HEK293 (cell line): ENCODE data around the gene KIAA1328.

Source experiments
- CTCF ChIP-seq: fragments of 450-650 bp; formaldehyde crosslinking; IDR thresholded peaks from 2 replicates; pipeline ENCODE4 v1.5.1; 2016; ENCODE audit warnings: missing biosample characterization, missing genetic modification characterization
- KLF7 ChIP-seq: fragments of 450-650 bp; formaldehyde crosslinking; IDR thresholded peaks from 2 replicates; pipeline ENCODE4 v1.5.1; 2016; ENCODE audit warnings: missing biosample characterization, missing genetic modification characterization, borderline replicate concordance
- TCF7L2 ChIP-seq: IDR thresholded peaks from 2 replicates; pipeline ENCODE4 v1.6.1; 2011; ENCODE audit warnings: low read depth, mild to moderate bottlenecking, inconsistent platforms, low read length, moderate library complexity, borderline replicate concordance
- ZBTB7A ChIP-seq: fragments of 450-650 bp; formaldehyde crosslinking; IDR thresholded peaks from 2 replicates; pipeline ENCODE4 v1.5.1; 2016; ENCODE audit warnings: low read depth, missing biosample characterization, missing genetic modification characterization
- ZFHX2 ChIP-seq: fragments of 450-650 bp; formaldehyde crosslinking; conservative IDR thresholded peaks from 2 replicates; pipeline ENCODE4 v1.5.1; 2016; ENCODE audit warnings: missing biosample characterization, missing genetic modification characterization
- ZNF114 ChIP-seq: fragments of 450-650 bp; formaldehyde crosslinking; IDR thresholded peaks from 2 replicates; pipeline ENCODE4 v1.5.0; 2017; ENCODE audit warnings: missing biosample characterization, missing genetic modification characterization
- ZNF155 ChIP-seq: fragments of 450-650 bp; formaldehyde crosslinking; IDR thresholded peaks from 2 replicates; pipeline ENCODE4 v1.5.1; 2016; ENCODE audit warnings: missing biosample characterization, missing genetic modification characterization
- ZNF26 ChIP-seq: fragments of 450-650 bp; formaldehyde crosslinking; IDR thresholded peaks from 2 replicates; pipeline ENCODE4 v1.5.1; 2016; ENCODE audit warnings: missing biosample characterization, missing genetic modification characterization

GRCh38 chr18:37249171-37249886 is 420.4 kb downstream of the KIAA1328 start:
- no peak for TF ChIP-seq CTCF (tag by site-specific recombination)
- no peak for TF ChIP-seq ZBTB7A (tag by site-specific recombination)
- TF ChIP-seq ZNF114 (tag by site-specific recombination): no peak
- TF ChIP-seq KLF7: no peak
- no peak for TF ChIP-seq ZNF26
- TF ChIP-seq TCF7L2: no peak
- TF ChIP-seq ZNF155 (tag by site-specific recombination): no peak
- no peak for TF ChIP-seq ZFHX2 (tag by site-specific recombination)
